ENCODE measurements around the gene CWC27.
A peak's percentile ranks its signal among the peaks of the same experiment; 100 is the strongest.

The CWC27 gene

GRCh38 chr5:64839936-64840335 is 71.2 kb downstream of the CWC27 start:
- H3K4me3 ChIP-seq (ENCODE audit: low read depth, low read length): no peak overlapping the region
- TF ChIP-seq CTCF (conservative IDR thresholded peaks at IDR 0.05; ENCODE audit: low read depth, low read length): no peak
- DNase-seq (ENCODE audit: low read depth): no peak

GRCh38 chr5:64840958-64841357 is 72.2 kb downstream of the CWC27 start:
- TF ChIP-seq CTCF (conservative IDR thresholded peaks at IDR 0.05; ENCODE audit: low read depth, low read length): no peak
- H3K4me3 ChIP-seq (ENCODE audit: low read depth, low read length): no peak overlapping the region
- no peak for DNase-seq (ENCODE audit: low read depth)

- no peak overlapping the region for H3K4me3 ChIP-seq (ENCODE audit: low read depth, low read length)
- no peak for DNase-seq (ENCODE audit: low read depth)
- no peak for TF ChIP-seq CTCF (conservative IDR thresholded peaks at IDR 0.05; ENCODE audit: low read depth, low read length)
These were observed 85.0 kb downstream of the CWC27 start for GRCh38 chr5:64853777-64854176.

GRCh38 chr5:64854855-64855254 is 86.1 kb downstream of the CWC27 start:
- no peak for TF ChIP-seq CTCF (conservative IDR thresholded peaks at IDR 0.05; ENCODE audit: low read depth, low read length)
- DNase-seq (ENCODE audit: low read depth): peak; percentile 44

GRCh38 chr5:64859881-64860280 is 91.2 kb downstream of the CWC27 start:
- DNase-seq (ENCODE audit: low read depth): no peak
- no peak overlapping the region for H3K4me3 ChIP-seq (ENCODE audit: low read depth, low read length)
- no peak for TF ChIP-seq CTCF (conservative IDR thresholded peaks at IDR 0.05; ENCODE audit: low read depth, low read length)

More at GRCh38 chr5:64854855-64855254, 86.1 kb downstream of the CWC27 start:
- no peak overlapping the region for H3K4me3 ChIP-seq (ENCODE audit: low read depth, low read length)

- no peak overlapping the region for H3K4me3 ChIP-seq (ENCODE audit: low read depth, low read length)
- no peak for TF ChIP-seq CTCF (conservative IDR thresholded peaks at IDR 0.05; ENCODE audit: low read depth, low read length)
- DNase-seq (ENCODE audit: low read depth): no peak
These were observed 92.6 kb downstream of the CWC27 start for GRCh38 chr5:64861281-64861680.

- DNase-seq (ENCODE audit: low read depth): no peak
- no peak overlapping the region for H3K4me3 ChIP-seq (ENCODE audit: low read depth, low read length)
- TF ChIP-seq CTCF (conservative IDR thresholded peaks at IDR 0.05; ENCODE audit: low read depth, low read length): no peak
These were observed 95.4 kb downstream of the CWC27 start for GRCh38 chr5:64864171-64864570.
